Urinary bladder (tissue), 4 donors: ENCODE measurements around the gene KCTD18. TPM values are rescaled to one million over a fixed set of nuclear protein-coding genes. Genes with fewer than 3 reads are reported as not detected.

Source experiments
- DNase-seq: peaks from one replicate; pipeline ENCODE4 v3.0.0-alpha.2; 2015; ENCODE audit errors: extremely low spot score
- H3K27ac ChIP-seq: one replicate; pipeline ENCODE4 v1.5.1; 2013; ENCODE audit warnings: low read depth, mild to moderate bottlenecking, moderate library complexity
- H3K36me3 ChIP-seq: one replicate; pipeline ENCODE4 v1.6.1; 2013; ENCODE audit warnings: mild to moderate bottlenecking, moderate library complexity; ENCODE audit not compliant: insufficient read depth
- H3K4me1 ChIP-seq: one replicate; pipeline ENCODE4 v1.6.1; 2013; ENCODE audit warnings: mild to moderate bottlenecking, moderate library complexity; ENCODE audit not compliant: insufficient read depth
- H3K4me3 ChIP-seq: one replicate; pipeline ENCODE4 v1.5.1; 2013; ENCODE audit warnings: low read depth, low read length
- WGBS: extraction: QIAGEN DNeasy Blood & Tissue Kit; methylation state at CpG from one replicate; pipeline ENCODE4 v1.1.7; 2013; 5-methylcytosine and 5-hydroxymethylcytosine counted together
- polyA plus RNA-seq: library from polyadenylated mRNA; stranded (reverse); fragments of 200-250 nt; gene quantifications from one replicate; pipeline ENCODE4 v1.2.3, GENCODE V29; 2013
- total RNA-seq: library from RNA; depleted of rRNA; stranded (reverse); fragments of >200 nt; gene quantifications from one replicate; pipeline ENCODE4 v1.2.3, GENCODE V29; 2014
- donor health status: healthy with polysubstance abuse.
- donor health status: healthy.

The KCTD18 gene
- total and polyA plus RNA-seq, 2 donors: 20.3 to 20.5 TPM

DNA sequence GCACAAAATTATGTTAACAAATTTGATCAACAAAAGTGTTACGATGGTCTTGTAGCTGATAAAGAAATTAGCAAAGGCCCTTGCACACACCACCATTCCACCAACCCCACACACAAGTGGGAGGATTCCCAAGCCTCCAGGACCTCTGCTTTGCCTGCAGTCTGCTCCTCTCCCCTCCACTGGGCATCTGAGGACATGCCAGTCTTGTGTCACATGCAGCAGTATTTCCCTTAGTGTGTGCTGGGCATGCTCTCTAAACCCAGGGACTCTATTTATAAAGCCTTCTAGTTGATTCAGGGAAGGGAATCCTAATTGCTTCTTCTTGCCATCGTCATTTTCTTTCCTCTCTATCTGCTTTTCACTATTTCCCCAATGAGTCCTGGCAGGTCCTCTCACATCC, 53.3 kb downstream of the KCTD18 start:
- DNase-seq: no peak
- WGBS: 94% methylated on average over 2 of the region's 2 CpGs
- Histone ChIP-seq H3K27ac (no peak overlapping the region), H3K4me1 (peaks cover 2% of the 10 kb centered on the region), H3K4me3 (no peak overlapping the region), H3K36me3 (no peaks in the 10 kb centered on the region)

DNA sequence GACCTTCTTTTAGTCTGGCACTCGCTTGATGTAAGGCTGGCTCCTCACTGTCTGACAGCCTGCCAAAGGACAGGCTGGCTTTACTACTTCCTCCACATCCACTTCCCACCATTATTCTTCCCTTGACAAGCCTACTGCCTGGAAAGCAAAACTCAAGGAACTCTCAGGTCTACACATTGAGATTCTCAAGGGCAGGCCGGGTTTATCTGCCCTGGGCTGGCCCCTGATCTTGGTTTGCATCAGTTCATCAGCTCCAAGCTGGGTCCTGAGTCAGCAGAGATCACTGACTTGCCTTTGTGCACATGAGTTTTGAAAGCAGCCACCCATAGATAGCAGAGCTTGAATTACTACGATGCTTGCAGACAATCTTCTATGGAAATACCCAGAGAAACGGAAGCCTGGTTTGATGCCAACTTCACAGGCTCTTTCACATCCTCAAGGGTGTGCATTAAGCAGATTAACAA, 53.9 kb downstream of the KCTD18 start:
- Histone ChIP-seq H3K4me1 (peaks cover 2% of the 10 kb centered on the region), H3K27ac (no peak overlapping the region), H3K36me3 (no peaks in the 10 kb centered on the region), H3K4me3 (no peak overlapping the region)
- 68% methylated on average over 4 of the region's 4 CpGs for WGBS
- DNase-seq: no peak

DNA sequence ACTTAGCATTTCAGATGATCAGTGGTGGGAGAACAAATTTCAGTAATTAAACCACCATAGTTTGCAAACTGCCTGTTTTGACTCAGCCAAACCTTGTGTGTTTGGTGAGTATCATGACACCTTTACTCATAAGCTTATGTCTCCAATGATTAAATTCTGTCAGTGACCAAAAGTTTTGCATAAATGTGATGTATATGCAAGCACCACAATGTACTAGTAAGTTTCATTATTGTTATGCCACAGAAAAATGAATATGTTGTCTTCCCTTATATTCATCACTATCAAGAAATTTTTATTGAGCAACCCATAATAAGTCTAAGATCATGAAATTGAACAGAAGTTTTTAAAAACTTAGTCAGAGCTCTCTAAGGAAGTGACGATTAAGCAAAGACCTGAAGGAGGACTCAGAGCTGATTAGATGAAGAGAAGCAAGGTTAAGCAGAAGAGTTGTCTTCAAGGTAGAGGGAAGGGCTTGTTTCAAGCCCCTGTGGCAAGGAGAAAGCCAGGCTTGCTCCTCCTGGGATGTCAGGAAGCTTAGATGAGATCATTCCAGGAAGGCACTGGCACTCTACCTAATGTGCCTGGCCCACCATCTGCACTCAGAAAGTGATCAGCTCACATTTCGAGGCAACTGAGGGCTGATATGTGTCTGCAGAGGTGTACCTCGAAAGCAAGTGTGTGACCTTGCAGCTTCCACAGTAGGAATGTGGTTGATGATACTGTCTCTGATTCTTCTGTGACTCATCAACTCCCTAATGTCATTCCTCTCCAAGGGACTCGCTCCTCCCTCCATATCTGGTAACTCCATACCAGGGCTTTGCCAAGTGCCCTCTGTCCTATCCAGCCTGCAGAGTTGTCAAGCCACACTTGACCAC, 54.7 kb downstream of the KCTD18 start:
- Histone ChIP-seq H3K36me3 (no peaks in the 10 kb centered on the region), H3K27ac (no peak overlapping the region), H3K4me3 (no peak overlapping the region), H3K4me1 (peaks cover 2% of the 10 kb centered on the region)
- no peak for DNase-seq
- 91% methylated on average over 4 of the region's 4 CpGs for WGBS

DNA sequence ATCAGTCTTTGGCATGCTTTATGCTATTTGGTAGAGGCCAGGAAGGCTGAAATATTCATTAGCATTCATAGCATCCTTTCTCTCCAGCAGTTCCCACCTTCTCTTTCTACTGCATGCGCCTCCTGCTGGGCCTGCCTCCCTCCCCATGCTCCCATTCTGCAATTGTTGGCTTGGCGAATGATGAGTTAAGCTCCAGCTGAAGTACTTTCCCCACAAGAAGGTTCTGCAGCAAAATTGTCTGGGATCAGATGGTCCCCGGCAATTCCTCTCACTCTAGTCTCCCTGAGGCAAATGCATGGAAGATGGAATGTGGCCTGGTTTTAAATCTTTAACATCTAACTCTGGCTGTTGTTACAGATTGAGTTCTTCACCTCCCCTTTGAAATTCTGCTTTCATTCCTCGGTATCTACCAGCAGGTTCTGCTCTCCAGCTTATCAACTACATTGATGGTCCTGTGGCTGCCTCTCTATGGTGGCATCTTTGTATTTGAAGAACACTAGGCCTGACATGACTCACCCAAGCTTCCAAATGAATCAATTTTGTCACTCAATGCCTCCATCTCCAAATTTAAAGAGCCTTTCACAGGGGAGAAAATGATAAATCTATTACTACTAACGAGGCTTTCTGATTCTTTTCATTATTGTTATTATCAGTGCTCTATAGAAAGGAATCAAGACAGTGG, 55.9 kb downstream of the KCTD18 start:
- no peaks in the 10 kb centered on the region for H3K4me1 ChIP-seq
- peaks cover under 1% of the 10 kb centered on the region for H3K36me3 ChIP-seq
- WGBS: 88% methylated on average over 5 of the region's 5 CpGs
- no peak overlapping the region for H3K27ac ChIP-seq
- no peak for DNase-seq
- H3K4me3 ChIP-seq: no peak overlapping the region

DNA sequence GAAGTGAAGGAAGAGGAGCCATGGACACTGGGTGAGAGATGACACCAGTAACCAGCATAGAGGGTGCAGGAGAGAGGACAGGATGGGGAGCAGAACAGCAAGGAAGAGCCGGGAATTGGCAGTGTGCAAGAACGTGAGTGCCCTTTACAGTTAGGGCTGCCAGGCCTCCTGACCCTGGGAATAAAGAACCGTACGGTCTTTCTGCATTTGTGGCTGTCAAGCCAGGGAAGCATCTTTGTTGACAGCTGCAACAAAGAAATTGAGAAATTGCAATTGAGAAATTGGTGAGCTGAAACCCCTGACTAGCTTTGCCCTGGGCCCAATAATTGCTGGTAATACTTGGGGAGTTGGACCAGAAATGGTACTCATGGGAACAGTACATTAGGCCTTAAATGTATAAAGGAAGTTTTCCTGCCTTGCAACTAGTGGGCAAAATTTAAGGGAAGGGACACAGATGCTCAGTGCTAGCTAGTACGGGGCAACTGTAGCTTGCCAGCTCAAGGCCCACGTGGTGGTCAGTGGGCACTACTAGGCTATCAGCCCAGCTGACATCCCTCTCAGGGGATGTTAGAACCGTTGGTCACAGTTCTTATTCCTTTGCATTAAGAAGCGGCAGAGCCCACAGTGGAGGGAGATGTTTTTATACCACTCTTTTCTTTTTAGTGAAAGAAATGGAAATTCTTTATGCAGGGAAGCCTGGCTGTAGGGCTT, 56.6 kb downstream of the KCTD18 start:
- 85% methylated on average over 8 of the region's 8 CpGs for WGBS
- no peak for DNase-seq
- H3K36me3 ChIP-seq: peaks cover 1% of the 10 kb centered on the region
- no peaks in the 10 kb centered on the region for H3K4me1 ChIP-seq
- H3K27ac ChIP-seq: no peak overlapping the region
- no peak overlapping the region for H3K4me3 ChIP-seq

DNA sequence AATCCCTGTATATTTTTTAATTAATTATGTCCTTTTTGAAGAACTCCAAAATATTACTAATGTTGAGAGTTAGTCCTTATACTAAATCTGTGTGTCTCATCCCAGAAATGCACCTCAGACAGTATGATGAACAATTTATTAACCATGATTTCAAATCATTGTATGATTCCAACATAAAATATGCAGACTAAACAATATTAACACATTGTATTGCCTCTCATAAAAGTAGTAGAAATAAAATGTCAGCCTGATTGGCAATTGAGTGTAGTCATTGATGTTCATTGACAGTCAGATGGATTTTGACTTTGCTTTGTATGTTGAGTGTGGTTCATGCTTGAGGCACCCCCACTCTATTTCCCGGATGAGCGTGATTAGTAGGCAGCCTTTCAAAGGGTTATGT, 57.5 kb downstream of the KCTD18 start:
- no peak for DNase-seq
- Histone ChIP-seq H3K27ac (no peak overlapping the region), H3K4me3 (no peak overlapping the region), H3K4me1 (no peaks in the 10 kb centered on the region), H3K36me3 (peaks cover 1% of the 10 kb centered on the region)
- WGBS: 98% methylated on average over 2 of the region's 2 CpGs

DNA sequence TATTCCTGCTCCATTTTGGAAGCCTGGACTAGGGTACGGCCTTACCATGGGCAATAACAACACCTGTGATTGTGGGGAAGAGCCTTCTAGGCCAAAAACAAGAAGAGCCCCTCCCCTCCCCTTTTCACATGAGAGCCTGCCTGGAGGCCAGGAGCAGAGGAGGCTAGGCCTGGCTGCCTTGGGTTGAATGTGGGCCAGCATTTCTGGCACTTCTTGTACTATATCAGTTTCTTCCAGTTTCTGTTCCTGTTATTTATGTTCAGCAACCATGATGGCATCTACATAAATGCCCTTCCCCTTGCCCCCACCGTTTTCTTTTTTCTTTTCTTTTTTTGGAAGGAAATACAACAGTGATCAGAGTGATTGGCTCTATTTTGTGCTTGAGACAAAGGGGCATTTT, 58.4 kb downstream of the KCTD18 start:
- 94% methylated on average over 2 of the region's 2 CpGs for WGBS
- no peak for DNase-seq
- Histone ChIP-seq H3K4me3 (no peak overlapping the region), H3K27ac (no peak overlapping the region), H3K36me3 (peaks cover 1% of the 10 kb centered on the region), H3K4me1 (no peaks in the 10 kb centered on the region)

DNA sequence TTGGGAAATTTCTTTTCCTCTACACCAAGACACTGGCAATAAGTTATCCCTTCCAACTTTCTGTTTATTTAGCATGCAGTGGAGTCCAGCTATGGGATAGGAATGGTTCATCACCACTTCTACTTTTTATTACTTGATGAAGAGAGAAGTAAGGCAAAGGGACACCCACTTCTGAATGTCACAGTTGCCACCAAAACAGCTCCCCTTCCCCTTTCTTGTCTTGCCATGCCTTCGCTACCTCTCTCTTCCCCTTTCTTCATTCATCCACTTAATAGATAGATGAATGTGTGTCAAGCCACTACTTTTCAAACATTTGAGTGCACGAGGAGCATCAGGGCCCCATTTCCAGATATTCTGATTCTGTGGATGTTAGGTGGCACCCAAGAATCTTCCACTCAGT, 59.6 kb downstream of the KCTD18 start:
- Histone ChIP-seq H3K4me1 (no peaks in the 10 kb centered on the region), H3K4me3 (no peak overlapping the region), H3K27ac (no peak overlapping the region), H3K36me3 (peaks cover 1% of the 10 kb centered on the region)
- DNase-seq: no peak
- 93% methylated on average over 2 of the region's 2 CpGs for WGBS

DNA sequence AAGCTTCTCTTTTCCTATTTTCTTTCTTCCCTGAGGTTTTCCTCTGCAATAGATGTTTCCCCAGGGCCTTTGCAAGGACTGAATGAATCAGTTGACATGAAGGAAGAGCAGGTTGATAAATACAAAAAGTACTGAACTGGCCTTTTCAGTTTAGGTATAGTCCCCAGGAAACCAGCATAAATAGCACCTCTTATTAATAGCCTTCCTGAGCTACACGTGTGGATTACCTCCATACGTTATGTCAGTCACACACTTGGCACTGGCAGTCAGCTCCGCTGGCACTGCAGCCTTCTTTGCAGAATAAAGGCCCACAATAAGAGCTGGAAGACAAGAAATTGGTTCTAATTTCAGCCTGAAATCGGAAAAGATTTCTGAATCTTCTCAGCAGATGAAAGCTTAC, 60.7 kb downstream of the KCTD18 start:
- no peak overlapping the region for H3K27ac ChIP-seq
- DNase-seq: no peak
- no peaks in the 10 kb centered on the region for H3K4me1 ChIP-seq
- WGBS: 79% methylated on average over 4 of the region's 4 CpGs
- H3K36me3 ChIP-seq: peaks cover 1% of the 10 kb centered on the region
- no peak overlapping the region for H3K4me3 ChIP-seq

DNA sequence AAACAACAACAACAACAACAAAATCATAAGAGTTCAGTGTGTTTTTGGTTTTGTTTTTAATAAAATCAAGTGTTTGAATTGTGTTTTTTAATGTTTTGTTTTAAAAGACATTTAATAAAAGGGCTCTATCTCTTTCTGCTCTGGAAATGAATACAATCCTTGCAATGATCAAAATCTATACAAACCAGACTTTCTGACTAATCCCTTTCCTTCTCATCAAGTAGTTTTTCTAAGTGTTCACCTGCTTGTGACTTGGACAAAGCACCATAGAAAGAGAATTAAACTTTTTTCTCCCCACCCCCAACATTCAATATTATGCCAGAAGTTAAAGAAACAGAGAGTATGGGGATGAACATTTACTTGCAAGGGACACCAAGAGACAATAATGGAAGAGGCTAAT, 61.4 kb downstream of the KCTD18 start:
- no peak for DNase-seq
- no peak overlapping the region for H3K27ac ChIP-seq
- no peak overlapping the region for H3K4me3 ChIP-seq
- peaks cover 1% of the 10 kb centered on the region for H3K36me3 ChIP-seq
- no peaks in the 10 kb centered on the region for H3K4me1 ChIP-seq

DNA sequence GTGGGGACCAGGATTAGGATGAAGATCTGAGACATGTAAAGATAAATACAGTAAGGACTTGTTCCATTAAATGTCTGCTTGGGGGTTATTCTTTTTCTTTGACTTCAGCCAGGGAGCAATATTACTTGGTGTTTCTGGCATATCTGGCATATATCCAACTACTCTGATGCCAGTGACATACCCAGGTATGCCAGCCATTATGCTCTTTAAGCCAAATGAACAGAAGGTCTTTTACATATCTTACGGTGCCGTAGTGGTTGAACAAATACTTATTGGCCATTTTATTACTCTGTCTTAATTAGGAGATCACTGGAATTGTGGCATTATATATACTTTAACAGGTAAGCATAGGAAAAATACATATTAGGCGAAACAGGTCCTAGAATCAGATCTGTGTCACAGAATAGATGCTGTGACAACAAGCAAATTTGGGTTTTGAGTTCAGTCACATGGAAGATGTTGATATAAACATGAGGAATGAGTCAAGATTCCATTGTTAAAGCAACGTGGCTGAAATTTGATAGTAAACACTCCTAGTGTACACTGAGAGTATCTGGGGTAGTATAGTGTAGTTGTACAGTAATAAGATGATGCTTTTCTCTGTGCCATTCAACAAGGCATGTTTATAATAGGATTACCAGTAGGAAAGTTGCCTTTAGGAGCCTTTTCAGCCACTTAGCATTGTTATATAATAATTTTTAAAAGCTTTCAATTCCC, 62.6 kb downstream of the KCTD18 start:
- no peak overlapping the region for H3K27ac ChIP-seq
- H3K36me3 ChIP-seq: peaks cover 1% of the 10 kb centered on the region
- 88% methylated on average over 4 of the region's 4 CpGs for WGBS
- no peak overlapping the region for H3K4me3 ChIP-seq
- DNase-seq: no peak
- no peaks in the 10 kb centered on the region for H3K4me1 ChIP-seq

DNA sequence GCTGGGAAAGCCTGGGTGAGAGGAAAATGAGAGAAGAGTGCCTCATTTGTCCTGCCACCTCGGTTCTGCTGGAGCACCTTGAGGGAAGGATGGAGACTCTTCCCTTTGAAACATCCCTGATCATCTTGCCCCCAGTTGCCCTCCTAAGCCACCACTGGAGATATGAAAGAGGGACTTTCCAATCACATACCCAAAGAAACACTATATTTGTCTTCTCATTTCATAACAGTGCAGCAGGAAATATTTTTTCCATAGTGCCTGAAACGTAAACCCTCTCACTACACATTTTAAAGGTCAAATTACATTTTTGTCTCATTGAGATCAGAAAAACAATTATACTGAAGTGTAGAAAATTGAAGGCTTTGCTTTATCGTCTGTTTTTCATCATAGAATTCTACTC, 63.3 kb downstream of the KCTD18 start:
- no peak overlapping the region for H3K27ac ChIP-seq
- no peaks in the 10 kb centered on the region for H3K4me1 ChIP-seq
- DNase-seq: no peak
- H3K4me3 ChIP-seq: no peak overlapping the region
- WGBS: 85% methylated on average over 3 of the region's 3 CpGs
- H3K36me3 ChIP-seq: peaks cover 1% of the 10 kb centered on the region

DNA sequence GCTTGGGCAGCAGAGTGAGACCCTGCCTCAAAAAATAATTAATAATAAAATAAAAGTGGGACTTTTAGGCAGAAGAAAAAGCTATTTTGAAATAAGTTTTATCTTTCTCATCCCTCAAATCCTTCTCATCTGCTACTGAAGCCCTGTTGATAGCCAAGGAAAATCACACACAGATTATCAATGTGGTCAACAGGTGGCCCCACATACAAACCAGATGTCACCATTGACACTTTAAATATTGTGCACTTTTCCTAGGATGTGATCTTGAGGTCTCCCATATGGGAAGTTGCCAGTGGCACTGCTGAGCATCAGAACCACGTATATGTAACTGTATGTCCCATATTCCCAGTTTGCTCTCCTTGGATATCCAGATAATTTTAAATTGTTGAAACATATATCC, 64.6 kb downstream of the KCTD18 start:
- no peak overlapping the region for H3K4me3 ChIP-seq
- WGBS: 46% methylated on average over 1 of the region's 1 CpG

More for the DNA sequence above, 64.6 kb downstream of the KCTD18 start:
- H3K4me1 ChIP-seq: no peaks in the 10 kb centered on the region
- H3K27ac ChIP-seq: no peak overlapping the region
- peaks cover 1% of the 10 kb centered on the region for H3K36me3 ChIP-seq
- DNase-seq: no peak
